GM10266 (cell line): Measurements from ENCODE around the gene VRK1.

ENCODE experiments used
- DNase-seq: peaks from one replicate; pipeline ENCODE4 v3.0.0; 2012; ENCODE audit errors: extremely low spot score
- CTCF ChIP-seq: IDR thresholded peaks from 2 replicates; pipeline ENCODE4 v1.5.1; 2012; ENCODE audit warnings: mild to moderate bottlenecking, low read depth; ENCODE audit not compliant: control insufficient read depth, insufficient read depth; ENCODE audit errors: missing control alignments

Gene VRK1

GRCh38 chr14:96914571-96915128, 117.5 kb downstream of the VRK1 start:
- DNase-seq, result no peak
- TF ChIP-seq CTCF, result no peak

- no peak for DNase-seq
- TF ChIP-seq CTCF, result no peak
These were observed 118.3 kb downstream of the VRK1 start for GRCh38 chr14:96915478-96915877.

DNA sequence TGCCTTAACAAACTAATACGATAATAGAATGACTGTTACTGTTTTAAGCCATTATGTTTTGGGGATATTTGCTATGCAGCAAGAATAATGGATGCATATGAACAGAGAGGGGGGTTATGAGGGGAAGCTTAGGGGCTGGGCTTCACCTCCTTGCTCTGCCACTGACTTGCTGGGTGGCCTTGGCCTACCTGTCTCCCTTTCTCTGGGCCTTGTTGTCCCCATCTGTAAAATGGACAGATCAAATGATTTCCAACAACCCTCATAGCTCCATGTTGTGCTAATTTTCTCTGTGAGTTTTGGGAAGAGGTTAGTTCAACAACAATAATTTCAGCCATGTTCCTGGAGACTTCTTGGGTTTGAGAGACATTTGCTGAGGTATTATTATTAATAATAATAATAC, 119.6 kb downstream of the VRK1 start:
- TF ChIP-seq CTCF, result no peak
- no peak for DNase-seq

DNA sequence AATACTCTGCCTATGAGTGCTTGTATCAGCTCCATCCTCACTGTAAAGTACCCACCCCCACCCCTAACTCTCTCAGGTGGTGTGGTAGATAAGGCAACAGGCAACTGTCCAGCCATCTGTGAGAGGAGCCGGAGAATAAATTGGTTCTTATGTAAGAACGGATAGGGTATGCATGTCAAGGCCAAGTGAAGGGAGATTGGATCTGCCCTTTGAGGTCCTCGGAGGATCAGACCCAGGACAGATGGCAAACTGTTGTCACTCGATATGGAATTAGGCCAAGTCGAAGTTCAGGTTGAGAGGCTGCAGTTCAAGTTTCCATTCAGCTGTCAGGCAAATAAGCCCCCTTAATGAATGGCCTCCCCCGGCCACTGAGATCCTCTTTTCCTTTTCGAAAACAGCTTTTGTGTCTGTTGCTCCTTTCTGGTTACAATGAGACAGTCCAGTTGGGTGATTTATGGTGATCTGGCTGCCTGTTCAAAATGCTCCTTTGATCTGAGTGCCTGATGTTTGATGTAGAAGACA, 120.3 kb downstream of the VRK1 start:
- TF ChIP-seq CTCF, result no peak
- DNase-seq, result no peak

DNA sequence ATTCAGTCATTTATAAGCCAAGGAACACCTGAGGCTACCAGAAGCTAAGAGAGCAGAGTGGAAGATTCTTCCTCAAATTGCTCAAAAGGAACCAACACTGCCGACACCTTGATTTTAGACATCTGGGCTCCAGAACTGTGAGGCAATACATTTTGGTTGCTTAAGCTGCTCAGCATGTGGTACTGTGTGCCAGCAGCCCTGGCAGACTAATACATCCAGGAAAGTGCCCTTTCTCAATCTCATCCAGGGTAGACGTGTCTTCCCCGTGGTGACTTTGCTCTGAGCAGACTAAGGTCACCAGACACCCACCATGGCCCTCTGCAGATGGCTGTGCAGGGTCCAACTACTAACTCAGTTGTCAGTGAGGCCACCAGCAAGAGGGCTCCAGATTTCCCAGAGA, 122.8 kb downstream of the VRK1 start:
- no peak for TF ChIP-seq CTCF
- DNase-seq, result no peak

- no peak for DNase-seq
- TF ChIP-seq CTCF, result no peak
These were observed 123.6 kb downstream of the VRK1 start for GRCh38 chr14:96920820-96921219.

GRCh38 chr14:96922986-96923385, 125.8 kb downstream of the VRK1 start:
- no peak for TF ChIP-seq CTCF
- no peak for DNase-seq
